ENCODE data around the gene CEP85L. TPM values are rescaled to one million over a fixed set of nuclear protein-coding genes. Genes with fewer than 3 reads are reported as not detected.

CEP85L gene
- total RNA-seq, 1 donor from 2014 or later, result 19.3 TPM

DNA sequence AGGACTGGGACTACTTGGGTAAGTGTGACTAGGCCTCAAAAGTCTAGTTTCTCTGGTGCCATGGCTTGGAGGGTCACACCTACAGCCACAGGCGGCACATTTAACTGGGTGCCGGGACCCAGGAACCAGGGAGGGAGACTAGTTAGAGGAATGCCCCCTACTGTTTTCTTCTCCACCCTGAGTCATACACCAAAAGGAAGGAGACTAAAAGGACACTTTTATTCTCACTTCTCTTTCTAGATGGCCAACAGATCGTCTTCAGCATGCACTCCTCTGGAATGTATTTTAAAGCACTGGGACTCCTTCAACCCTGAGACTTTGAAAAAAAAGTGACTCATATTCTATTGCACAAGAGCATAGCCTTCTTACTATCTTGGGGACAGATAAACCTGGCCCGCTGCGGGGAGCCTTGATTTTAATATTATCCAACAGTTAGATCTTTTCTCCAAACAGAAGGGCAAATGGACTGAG is 69.9 kb downstream of the CEP85L start:
- H3K9ac ChIP-seq (ENCODE audit: low read length), result no peak overlapping the region
- H3K27ac ChIP-seq (ENCODE audit: low read depth, low read length), result peak overlapping the region; percentile 9
- no peak overlapping the region for H2AFZ ChIP-seq (ENCODE audit: low read depth, low read length)
- H3K9me3 Mint-ChIP-seq (ENCODE audit: unreplicated experiment), result peaks cover 17% of the 10 kb centered on the region
- no peak for FAIRE-seq
- H3K4me3 Mint-ChIP-seq (ENCODE audit: unreplicated experiment), result no peak overlapping the region
- peaks cover 7% of the 10 kb centered on the region for H3K4me1 ChIP-seq (ENCODE audit: insufficient read depth, low read length)
- H3K27ac Mint-ChIP-seq (ENCODE audit: unreplicated experiment), result peak overlapping the region; percentile 60
- peak; percentile 75 for DNase-seq (ENCODE audit: low read depth)
- H3K4me2 ChIP-seq (ENCODE audit: low read length), result peak overlapping the region; percentile 23
- no peaks in the 10 kb centered on the region for H3K27me3 Mint-ChIP-seq (ENCODE audit: low read depth, unreplicated experiment)
- peaks cover 15% of the 10 kb centered on the region for H3K36me3 Mint-ChIP-seq (ENCODE audit: low read depth, unreplicated experiment)
- H3K4me1 Mint-ChIP-seq (ENCODE audit: low read depth, unreplicated experiment), result peaks cover 15% of the 10 kb centered on the region
- H3K27me3 ChIP-seq (ENCODE audit: insufficient read depth, low read length), result no peaks in the 10 kb centered on the region
- H3K4me3 ChIP-seq (ENCODE audit: insufficient read depth, low read depth, low read length), result no peak overlapping the region
- H4K20me1 ChIP-seq (ENCODE audit: insufficient read depth, low read length), result peaks cover 72% of the 10 kb centered on the region
- H3K79me2 ChIP-seq (ENCODE audit: insufficient read depth, low read length), result peaks cover 66% of the 10 kb centered on the region
- TF ChIP-seq CTCF (IDR thresholded peaks at IDR 0.05; ENCODE audit: insufficient read depth, low read depth, low read length), result no peak
- no peak for TF ChIP-seq EZH2 (IDR thresholded peaks at IDR 0.05; ENCODE audit: insufficient read depth, low read length)
- H3K9me3 ChIP-seq (ENCODE audit: insufficient read depth, low read depth, low read length), result peaks cover 13% of the 10 kb centered on the region
- H3K36me3 ChIP-seq (ENCODE audit: insufficient read depth, low read length), result no peaks in the 10 kb centered on the region

DNA sequence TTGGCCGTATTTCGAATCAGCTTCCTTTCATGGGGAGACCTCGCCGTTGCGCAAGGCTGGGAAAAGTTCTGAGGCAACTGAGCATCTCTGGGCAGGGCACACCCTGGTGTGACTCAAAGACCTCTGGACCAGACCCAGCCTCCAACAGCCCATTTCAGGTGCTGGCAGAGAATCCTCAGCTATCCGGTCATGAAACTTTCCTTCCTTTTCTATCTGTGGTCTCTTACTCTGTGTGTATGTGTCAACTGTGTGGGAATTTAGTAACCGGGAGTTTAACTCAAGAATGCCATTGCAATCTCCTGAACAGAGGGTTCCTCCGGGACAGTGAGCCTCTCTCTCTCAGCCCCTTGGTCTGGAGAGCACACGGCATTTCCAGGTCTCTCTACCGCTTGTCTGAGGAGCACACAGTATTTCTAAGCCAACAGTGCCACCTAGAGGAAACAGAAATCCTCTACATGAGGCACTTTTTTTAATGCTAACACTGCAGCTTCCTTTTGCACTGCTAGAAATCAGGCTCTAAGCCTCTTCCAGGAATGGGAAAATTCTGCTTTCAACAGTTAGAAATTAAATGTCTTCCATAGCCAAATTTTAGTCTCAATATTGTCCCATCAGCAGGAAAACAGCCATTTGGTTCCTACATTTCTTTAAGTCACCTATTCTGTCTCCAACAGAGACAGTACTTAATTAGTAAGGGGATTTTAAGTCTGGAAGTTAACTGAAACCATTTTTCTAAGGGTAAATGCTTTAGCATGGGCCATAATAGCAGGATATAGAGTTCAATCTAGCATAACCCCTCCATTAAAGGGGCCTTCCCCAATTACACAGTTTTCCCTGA is 70.6 kb downstream of the CEP85L start:
- no peak overlapping the region for H3K4me3 ChIP-seq (ENCODE audit: insufficient read depth, low read depth, low read length)
- peaks cover 15% of the 10 kb centered on the region for H3K4me1 Mint-ChIP-seq (ENCODE audit: low read depth, unreplicated experiment)
- FAIRE-seq (peak; percentile 39), DNase-seq (ENCODE audit: low read depth) (peak; percentile 73)
- peak overlapping the region; percentile 16 for H3K4me2 ChIP-seq (ENCODE audit: low read length)
- peak; percentile 65 for TF ChIP-seq CTCF (IDR thresholded peaks at IDR 0.05; ENCODE audit: insufficient read depth, low read depth, low read length)
- TF ChIP-seq EZH2 (IDR thresholded peaks at IDR 0.05; ENCODE audit: insufficient read depth, low read length), result no peak
- H3K4me3 Mint-ChIP-seq (ENCODE audit: unreplicated experiment), result peak overlapping the region; percentile 8
- peaks cover 7% of the 10 kb centered on the region for H3K4me1 ChIP-seq (ENCODE audit: insufficient read depth, low read length)
- H3K9me3 Mint-ChIP-seq (ENCODE audit: unreplicated experiment), result peaks cover 22% of the 10 kb centered on the region
- H3K36me3 Mint-ChIP-seq (ENCODE audit: low read depth, unreplicated experiment), result peaks cover 21% of the 10 kb centered on the region
- no peaks in the 10 kb centered on the region for H3K27me3 ChIP-seq (ENCODE audit: insufficient read depth, low read length)
- H3K9me3 ChIP-seq (ENCODE audit: insufficient read depth, low read depth, low read length), result peaks cover 13% of the 10 kb centered on the region
- H3K27ac ChIP-seq (ENCODE audit: low read depth, low read length), result no peak overlapping the region
- H3K27me3 Mint-ChIP-seq (ENCODE audit: low read depth, unreplicated experiment), result no peaks in the 10 kb centered on the region
- H2AFZ ChIP-seq (ENCODE audit: low read depth, low read length), result no peak overlapping the region
- peak overlapping the region; percentile 60 for H3K27ac Mint-ChIP-seq (ENCODE audit: unreplicated experiment)
- H4K20me1 ChIP-seq (ENCODE audit: insufficient read depth, low read length), result peaks cover 70% of the 10 kb centered on the region
- H3K79me2 ChIP-seq (ENCODE audit: insufficient read depth, low read length), result peaks cover 66% of the 10 kb centered on the region
- no peak overlapping the region for H3K9ac ChIP-seq (ENCODE audit: low read length)
- no peaks in the 10 kb centered on the region for H3K36me3 ChIP-seq (ENCODE audit: insufficient read depth, low read length)

DNA sequence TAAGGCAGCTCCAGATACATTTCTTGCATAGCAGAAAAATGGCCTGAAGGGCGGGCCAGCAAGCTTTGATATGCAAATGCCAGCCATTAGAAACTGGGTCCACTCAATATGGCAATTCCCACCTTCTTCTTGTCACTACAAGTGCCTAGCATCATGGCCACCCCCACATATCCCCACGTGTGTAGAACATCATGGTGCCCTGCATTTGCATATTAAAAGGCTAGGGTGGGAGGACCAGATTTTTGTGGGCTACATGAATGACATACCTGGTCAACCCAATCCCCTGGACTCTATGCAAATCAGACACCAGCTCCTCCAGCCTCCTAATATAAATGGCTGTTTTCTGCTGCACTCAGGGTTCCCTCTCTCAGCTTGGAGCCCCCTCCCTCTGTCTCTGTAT is 71.6 kb downstream of the CEP85L start:
- H4K20me1 ChIP-seq (ENCODE audit: insufficient read depth, low read length), result peaks cover 60% of the 10 kb centered on the region
- Mint-ChIP-seq H3K36me3 (ENCODE audit: low read depth, unreplicated experiment) (peaks cover 22% of the 10 kb centered on the region), H3K4me3 (ENCODE audit: unreplicated experiment) (no peak overlapping the region), H3K9me3 (ENCODE audit: unreplicated experiment) (peaks cover 24% of the 10 kb centered on the region), H3K27ac (ENCODE audit: unreplicated experiment) (no peak overlapping the region), H3K4me1 (ENCODE audit: low read depth, unreplicated experiment) (peaks cover 15% of the 10 kb centered on the region), H3K27me3 (ENCODE audit: low read depth, unreplicated experiment) (no peaks in the 10 kb centered on the region)
- no peaks in the 10 kb centered on the region for H3K27me3 ChIP-seq (ENCODE audit: insufficient read depth, low read length)
- H3K4me1 ChIP-seq (ENCODE audit: insufficient read depth, low read length), result peaks cover 7% of the 10 kb centered on the region
- H3K9ac ChIP-seq (ENCODE audit: low read length), result no peak overlapping the region
- no peak overlapping the region for H3K27ac ChIP-seq (ENCODE audit: low read depth, low read length)
- FAIRE-seq (no peak), DNase-seq (ENCODE audit: low read depth) (no peak)
- H3K9me3 ChIP-seq (ENCODE audit: insufficient read depth, low read depth, low read length), result peaks cover 16% of the 10 kb centered on the region
- TF ChIP-seq EZH2 (IDR thresholded peaks at IDR 0.05; ENCODE audit: insufficient read depth, low read length) (no peak), CTCF (IDR thresholded peaks at IDR 0.05; ENCODE audit: insufficient read depth, low read depth, low read length) (no peak)
- H3K4me3 ChIP-seq (ENCODE audit: insufficient read depth, low read depth, low read length), result no peak overlapping the region
- H2AFZ ChIP-seq (ENCODE audit: low read depth, low read length), result no peak overlapping the region
- H3K79me2 ChIP-seq (ENCODE audit: insufficient read depth, low read length), result peaks cover 67% of the 10 kb centered on the region
- peaks cover 2% of the 10 kb centered on the region for H3K36me3 ChIP-seq (ENCODE audit: insufficient read depth, low read length)
- H3K4me2 ChIP-seq (ENCODE audit: low read length), result no peak overlapping the region
